Esophagus muscularis mucosa (tissue), 3 donors: Measurements from ENCODE around the gene SYPL2.
"Not testable (repeated sequence)": the region's sequence is repeated elsewhere in the genome, so short reads cannot be mapped to it uniquely, and the experiment has no call there.

ENCODE experiments used
- POLR2A ChIP-seq: fragments of 450-650 bp; IDR thresholded peaks from one replicate; pipeline ENCODE4 v1.6.1; 2017; ENCODE audit warnings: antibody characterized with exemption, moderate library complexity, mild to moderate bottlenecking, low read depth
- TF ChIP-seq, protein P1 (sequence below), 3 experiments: fragments of 200-600 bp in 2 of 3; fragments of 450-650 bp in 1 of 3; sonication (generic) in 2 of 3; IDR thresholded peaks; one replicate each; pipeline ENCODE4 v1.5.1; 2017 to 2019; ENCODE audit warnings: antibody characterized with exemption in 3 of 3, mild to moderate bottlenecking in 2 of 3, moderate library complexity in 1 of 3

DNA sequence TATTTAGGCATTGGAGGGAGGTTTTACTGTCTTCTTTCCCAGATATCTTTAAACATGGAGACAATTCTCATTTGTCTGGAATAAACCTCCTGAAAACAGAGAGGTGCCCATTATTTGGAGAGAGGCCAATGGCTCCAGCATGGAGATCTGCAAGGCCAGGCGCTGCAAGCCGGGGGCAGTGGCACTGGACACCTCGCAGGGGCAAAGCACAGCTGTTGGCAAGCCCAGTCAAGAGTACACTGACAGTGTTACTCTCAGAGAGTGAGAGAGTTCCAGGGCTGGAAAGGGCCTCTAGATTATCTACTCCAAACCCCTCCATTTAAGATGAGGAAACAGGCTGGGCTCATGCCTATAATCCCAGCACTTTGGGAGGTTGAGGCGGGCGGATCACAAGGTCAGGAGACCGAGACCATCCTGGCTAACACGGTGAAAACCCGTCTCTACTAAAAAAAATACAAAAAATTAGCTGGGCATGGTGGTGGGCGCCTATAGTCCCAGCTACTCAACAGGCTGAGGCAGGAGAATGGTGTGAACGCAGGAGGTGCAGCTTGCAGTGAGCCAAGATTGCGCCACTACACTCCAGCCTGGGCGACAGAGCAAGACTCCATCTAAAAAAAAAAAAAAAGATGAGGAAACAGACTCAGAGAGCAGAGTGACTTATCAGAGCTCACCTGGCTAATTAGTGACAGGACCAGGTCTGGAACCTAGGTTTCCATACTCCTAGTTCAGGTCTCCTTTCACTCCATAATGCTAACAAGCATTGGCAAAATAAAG is 7.1 kb downstream of the SYPL2 start:
- TF ChIP-seq, protein P1, sequence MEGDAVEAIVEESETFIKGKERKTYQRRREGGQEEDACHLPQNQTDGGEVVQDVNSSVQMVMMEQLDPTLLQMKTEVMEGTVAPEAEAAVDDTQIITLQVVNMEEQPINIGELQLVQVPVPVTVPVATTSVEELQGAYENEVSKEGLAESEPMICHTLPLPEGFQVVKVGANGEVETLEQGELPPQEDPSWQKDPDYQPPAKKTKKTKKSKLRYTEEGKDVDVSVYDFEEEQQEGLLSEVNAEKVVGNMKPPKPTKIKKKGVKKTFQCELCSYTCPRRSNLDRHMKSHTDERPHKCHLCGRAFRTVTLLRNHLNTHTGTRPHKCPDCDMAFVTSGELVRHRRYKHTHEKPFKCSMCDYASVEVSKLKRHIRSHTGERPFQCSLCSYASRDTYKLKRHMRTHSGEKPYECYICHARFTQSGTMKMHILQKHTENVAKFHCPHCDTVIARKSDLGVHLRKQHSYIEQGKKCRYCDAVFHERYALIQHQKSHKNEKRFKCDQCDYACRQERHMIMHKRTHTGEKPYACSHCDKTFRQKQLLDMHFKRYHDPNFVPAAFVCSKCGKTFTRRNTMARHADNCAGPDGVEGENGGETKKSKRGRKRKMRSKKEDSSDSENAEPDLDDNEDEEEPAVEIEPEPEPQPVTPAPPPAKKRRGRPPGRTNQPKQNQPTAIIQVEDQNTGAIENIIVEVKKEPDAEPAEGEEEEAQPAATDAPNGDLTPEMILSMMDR (IDR thresholded peaks at IDR 0.05) = not testable (repeated sequence)
- TF ChIP-seq POLR2A = not testable (repeated sequence)
